Astrocyte (in vitro differentiated cells and primary cell): Measurements from ENCODE around the gene SLCO2A1. TPM values are rescaled to one million over a fixed set of nuclear protein-coding genes. Genes with fewer than 3 reads are reported as not detected.

Experiments
- DNase-seq: peaks from one replicate; pipeline ENCODE4 v3.0.0-alpha.2; 2010; ENCODE audit warnings: low read depth
- FAIRE-seq: peaks from 2 replicates; lab custom pipeline; 2011; peaks lifted over from hg19 to GRCh38; lab: Jason Lieb, UNC
- H2AFZ ChIP-seq: 2 replicates; pipeline ENCODE4 v1.6.0; 2012; ENCODE audit warnings: low read depth, low read length, inconsistent platforms
- H3K27ac ChIP-seq: 2 replicates; pipeline ENCODE4 v1.5.1; 2011; ENCODE audit warnings: low read depth, low read length, inconsistent platforms
- H3K27me3 ChIP-seq: 2 replicates; pipeline ENCODE4 v1.6.0; 2011; ENCODE audit warnings: low read length, inconsistent platforms; ENCODE audit not compliant: insufficient read depth
- H3K36me3 ChIP-seq: 2 replicates; pipeline ENCODE4 v1.5.1; 2011; ENCODE audit warnings: low read length, inconsistent platforms; ENCODE audit not compliant: insufficient read depth
- H3K4me1 ChIP-seq: 2 replicates; pipeline ENCODE4 v1.5.1; 2011; ENCODE audit warnings: low read length, inconsistent platforms; ENCODE audit not compliant: insufficient read depth
- H3K4me2 ChIP-seq: 2 replicates; pipeline ENCODE4 v1.6.0; 2012; ENCODE audit warnings: low read length, inconsistent platforms
- H3K4me3 ChIP-seq: 2 replicates; pipeline ENCODE4 v1.5.1; 2011; ENCODE audit warnings: low read depth, mild to moderate bottlenecking, low read length, inconsistent platforms; ENCODE audit not compliant: insufficient read depth
- H3K79me2 ChIP-seq: 2 replicates; pipeline ENCODE4 v1.6.0; 2012; ENCODE audit warnings: mild to moderate bottlenecking, low read length, inconsistent platforms; ENCODE audit not compliant: insufficient read depth
- H3K9ac ChIP-seq: 2 replicates; pipeline ENCODE4 v1.6.0; 2012; ENCODE audit warnings: mild to moderate bottlenecking, low read length, inconsistent platforms
- H3K9me3 ChIP-seq: 2 replicates; pipeline ENCODE4 v1.5.1; 2012; ENCODE audit warnings: low read depth, mild to moderate bottlenecking, low read length, inconsistent platforms; ENCODE audit not compliant: insufficient read depth
- H4K20me1 ChIP-seq: 2 replicates; pipeline ENCODE4 v1.6.0; 2012; ENCODE audit warnings: low read length, inconsistent platforms; ENCODE audit not compliant: insufficient read depth
- H3K27ac Mint-ChIP-seq: one replicate; pipeline ENCODE4 v1.8.0; 2021; ENCODE audit warnings: mild to moderate bottlenecking, mixed read lengths; ENCODE audit not compliant: unreplicated experiment
- H3K27me3 Mint-ChIP-seq: one replicate; pipeline ENCODE4 v1.8.0; 2021; ENCODE audit warnings: low read depth, mixed read lengths; ENCODE audit not compliant: unreplicated experiment
- H3K36me3 Mint-ChIP-seq: one replicate; pipeline ENCODE4 v1.8.0; 2021; ENCODE audit warnings: low read depth, mixed read lengths; ENCODE audit not compliant: unreplicated experiment
- H3K4me1 Mint-ChIP-seq: one replicate; pipeline ENCODE4 v1.8.0; 2021; ENCODE audit warnings: low read depth, mixed read lengths; ENCODE audit not compliant: unreplicated experiment
- H3K4me3 Mint-ChIP-seq: one replicate; pipeline ENCODE4 v1.8.0; 2021; ENCODE audit warnings: mild to moderate bottlenecking, moderate library complexity, mixed read lengths; ENCODE audit not compliant: unreplicated experiment
- H3K9me3 Mint-ChIP-seq: one replicate; pipeline ENCODE4 v1.8.0; 2021; ENCODE audit warnings: mild to moderate bottlenecking, mixed read lengths; ENCODE audit not compliant: unreplicated experiment
- CTCF ChIP-seq: IDR thresholded peaks from 2 replicates; pipeline ENCODE4 v1.5.1; 2011; ENCODE audit warnings: low read depth, mild to moderate bottlenecking, inconsistent platforms, low read length, moderate library complexity; ENCODE audit not compliant: insufficient read depth
- EZH2 ChIP-seq: IDR thresholded peaks from 2 replicates; pipeline ENCODE4 v1.6.1; 2012; ENCODE audit warnings: mild to moderate bottlenecking, low read length, inconsistent platforms; ENCODE audit not compliant: insufficient read depth
- total RNA-seq: library from RNA; stranded (reverse); gene quantifications from 2 replicates; pipeline ENCODE4 v1.2.1, GENCODE V29; 2021

Gene SLCO2A1
- total RNA-seq, 1 donor from 2014 or later = 2.1 TPM

- no peak overlapping the region for H3K27ac Mint-ChIP-seq
- FAIRE-seq (no peak), DNase-seq (no peak)
- H3K9me3 Mint-ChIP-seq = no peaks in the 10 kb centered on the region
- no peak overlapping the region for H3K9ac ChIP-seq
- no peaks in the 10 kb centered on the region for H3K79me2 ChIP-seq
- H3K4me1 ChIP-seq = peaks cover 4% of the 10 kb centered on the region
- H3K27ac ChIP-seq = no peak overlapping the region
- no peaks in the 10 kb centered on the region for H3K9me3 ChIP-seq
- no peaks in the 10 kb centered on the region for H3K36me3 ChIP-seq
- H2AFZ ChIP-seq = no peak overlapping the region
- H3K4me3 ChIP-seq = no peak overlapping the region
- peaks cover 7% of the 10 kb centered on the region for H3K4me1 Mint-ChIP-seq
- H3K27me3 Mint-ChIP-seq = peaks cover 19% of the 10 kb centered on the region
- peaks cover 37% of the 10 kb centered on the region for H3K27me3 ChIP-seq
- no peak overlapping the region for H3K4me3 Mint-ChIP-seq
- peaks cover 7% of the 10 kb centered on the region for H4K20me1 ChIP-seq
- H3K36me3 Mint-ChIP-seq = no peaks in the 10 kb centered on the region
- TF ChIP-seq CTCF (no peak), EZH2 (no peak)
- H3K4me2 ChIP-seq = no peak overlapping the region
Observed at GRCh38 chr3:133897547-133897946, 132.2 kb downstream of the SLCO2A1 start.

DNA sequence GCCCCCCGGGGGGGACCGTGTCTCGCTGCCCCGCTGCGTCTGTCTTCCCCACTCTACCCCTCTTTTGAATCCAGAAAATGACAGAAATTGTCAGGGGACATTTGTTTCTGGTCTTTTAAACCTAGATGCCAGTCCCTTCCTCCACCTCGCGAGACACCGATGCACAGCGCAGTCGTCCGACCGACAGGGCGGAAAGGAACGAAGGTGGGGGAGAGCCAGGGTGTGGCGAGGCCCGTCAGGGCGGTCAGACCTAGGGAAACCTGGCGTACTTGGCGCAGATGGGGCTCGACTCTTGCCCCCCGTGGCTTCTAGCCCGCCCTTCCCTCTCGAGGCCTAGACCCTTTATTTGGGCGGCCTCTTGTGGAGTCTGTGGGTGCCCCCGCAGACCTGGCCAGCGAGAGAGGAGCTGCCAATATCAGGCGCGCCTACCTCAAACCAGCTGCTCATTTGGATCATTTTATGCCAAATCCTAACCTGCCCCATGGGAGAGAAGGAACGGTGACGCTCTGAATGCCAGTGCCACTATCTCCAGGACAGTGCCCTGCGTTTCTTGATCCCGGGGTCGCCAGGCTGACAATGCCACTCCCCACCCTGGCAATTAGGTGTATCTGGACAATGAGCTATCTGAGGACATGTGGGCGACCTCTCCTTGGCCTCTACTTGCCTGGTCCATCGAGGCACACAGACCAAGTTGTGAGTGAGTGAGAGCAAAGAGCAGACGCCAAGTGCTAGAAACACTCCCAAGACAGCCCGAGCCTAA is 133.5 kb downstream of the SLCO2A1 start:
- no peak overlapping the region for H3K27ac ChIP-seq
- no peak overlapping the region for H3K27ac Mint-ChIP-seq
- peaks cover 5% of the 10 kb centered on the region for H3K36me3 Mint-ChIP-seq
- DNase-seq (peak; percentile 8), FAIRE-seq (no peak)
- peak overlapping the region; percentile 88 for H3K4me3 Mint-ChIP-seq
- H3K4me3 ChIP-seq = peak overlapping the region; percentile 63
- peak overlapping the region; percentile 65 for H3K9ac ChIP-seq
- no peaks in the 10 kb centered on the region for H3K79me2 ChIP-seq
- peaks cover 15% of the 10 kb centered on the region for H3K4me1 Mint-ChIP-seq
- H4K20me1 ChIP-seq = peaks cover 7% of the 10 kb centered on the region
- no peaks in the 10 kb centered on the region for H3K36me3 ChIP-seq
- H3K27me3 Mint-ChIP-seq = peaks cover 19% of the 10 kb centered on the region
- TF ChIP-seq CTCF (no peak), EZH2 (no peak)
- H3K27me3 ChIP-seq = peaks cover 37% of the 10 kb centered on the region
- no peaks in the 10 kb centered on the region for H3K9me3 ChIP-seq
- H3K4me1 ChIP-seq = peaks cover 4% of the 10 kb centered on the region
- H2AFZ ChIP-seq = peak overlapping the region; percentile 77
- peak overlapping the region; percentile 87 for H3K4me2 ChIP-seq
- no peaks in the 10 kb centered on the region for H3K9me3 Mint-ChIP-seq
